Stimulated activated CD8-positive, alpha-beta memory T cell treated with anti-CD3 and anti-CD28 coated beads, Interleukin-4, amount 100 ng/mL, for 48 hours (primary cell): Measurements from ENCODE around the gene PKD1L1.
"Not testable (repeated sequence)": the region's sequence is repeated elsewhere in the genome, so short reads cannot be mapped to it uniquely, and the experiment has no call there.

Source experiments
- DNase-seq: peaks from one replicate; pipeline ENCODE4 v3.0.0-alpha.2; 2020

The PKD1L1 gene

GRCh38 chr7:47758546-47758945 lies 189.7 kb downstream of the PKD1L1 start:
- no peak for DNase-seq

GRCh38 chr7:47757921-47758411 lies 190.3 kb downstream of the PKD1L1 start:
- DNase-seq: no peak

- DNase-seq: no peak
These were observed 191.6 kb downstream of the PKD1L1 start for GRCh38 chr7:47756636-47757035.

- no peak for DNase-seq
These were observed 193.0 kb downstream of the PKD1L1 start for GRCh38 chr7:47755248-47755647.

GRCh38 chr7:47751724-47752123 lies 196.5 kb downstream of the PKD1L1 start:
- DNase-seq: not testable (repeated sequence)

GRCh38 chr7:47751043-47751442 lies 197.2 kb downstream of the PKD1L1 start:
- DNase-seq: no peak

- no peak for DNase-seq
These were observed 200.2 kb downstream of the PKD1L1 start for GRCh38 chr7:47748041-47748440.

- no peak for DNase-seq
These were observed 201.1 kb downstream of the PKD1L1 start for GRCh38 chr7:47747160-47747559.

GRCh38 chr7:47746468-47746867 lies 201.8 kb downstream of the PKD1L1 start:
- no peak for DNase-seq

- no peak for DNase-seq
These were observed 203.4 kb downstream of the PKD1L1 start for GRCh38 chr7:47744883-47745282.

- no peak for DNase-seq
These were observed 204.2 kb downstream of the PKD1L1 start for GRCh38 chr7:47743965-47744591.

- DNase-seq: no peak
These were observed 206.3 kb downstream of the PKD1L1 start for GRCh38 chr7:47741984-47742383.

- no peak for DNase-seq
These were observed 208.4 kb downstream of the PKD1L1 start for GRCh38 chr7:47739891-47740290.

- DNase-seq: no peak
These were observed 208.9 kb downstream of the PKD1L1 start for GRCh38 chr7:47739301-47739875.

- DNase-seq: no peak
These were observed 209.6 kb downstream of the PKD1L1 start for GRCh38 chr7:47738563-47739166.

- no peak for DNase-seq
These were observed 210.7 kb downstream of the PKD1L1 start for GRCh38 chr7:47737601-47738000.

- DNase-seq: no peak
These were observed 212.6 kb downstream of the PKD1L1 start for GRCh38 chr7:47735431-47736345.

GRCh38 chr7:47734949-47735291 lies 213.3 kb downstream of the PKD1L1 start:
- DNase-seq: no peak

GRCh38 chr7:47734287-47734948 lies 213.8 kb downstream of the PKD1L1 start:
- no peak for DNase-seq

- DNase-seq: no peak
These were observed 218.1 kb downstream of the PKD1L1 start for GRCh38 chr7:47730142-47730541.

- DNase-seq: no peak
These were observed 222.1 kb downstream of the PKD1L1 start for GRCh38 chr7:47726047-47726726.
